Activated CD4-positive, alpha-beta T cell treated with anti-CD3 and anti-CD28 coated beads for 36 hours (primary cell): ENCODE measurements around the gene NMT2. TPM values are rescaled to one million over a fixed set of nuclear protein-coding genes. Genes with fewer than 3 reads are reported as not detected.

ENCODE experiments used
- ATAC-seq: fragments of 200-7000 bp; cut with Tn5 transposase; one replicate; pipeline ENCODE4 v1.10.0; 2021; ENCODE audit warnings: mild to moderate bottlenecking, moderate library complexity
- CTCF ChIA-PET: fragments of 350-600 bp; sonication (Branson Sonifier 250); formaldehyde crosslinking; loops from one replicate; lab custom pipeline; 2021; ENCODE audit warnings: antibody characterized with exemption; lab: Charles Lee
- POLR2A ChIA-PET: fragments of 350-600 bp; sonication (Branson Sonifier 250); formaldehyde crosslinking; loops from one replicate; lab custom pipeline; 2021; ENCODE audit warnings: antibody characterized with exemption, inconsistent platforms; lab: Charles Lee
- DNase-seq: peaks from one replicate; pipeline ENCODE4 v3.0.0-alpha.2; 2020
- H3K27ac Mint-ChIP-seq: one replicate; pipeline ENCODE4 v1.8.0; 2021; ENCODE audit warnings: mixed read lengths
- H3K27me3 Mint-ChIP-seq: one replicate; pipeline ENCODE4 v1.8.0; 2021; ENCODE audit warnings: mixed read lengths
- H3K36me3 Mint-ChIP-seq: one replicate; pipeline ENCODE4 v1.8.0; 2021; ENCODE audit warnings: low read depth, mixed read lengths
- H3K4me1 Mint-ChIP-seq: one replicate; pipeline ENCODE4 v1.8.0; 2021; ENCODE audit warnings: mixed read lengths
- H3K4me3 Mint-ChIP-seq: one replicate; pipeline ENCODE4 v1.8.0; 2021; ENCODE audit warnings: mild to moderate bottlenecking, moderate library complexity, mixed read lengths
- H3K9me3 Mint-ChIP-seq: one replicate; pipeline ENCODE4 v1.8.0; 2021; ENCODE audit warnings: low read depth, mixed read lengths
- intact Hi-C, 2 experiments: fragments of 100-400 bp; cut with DNase I in 1 of 2; cut with micrococcal nuclease in 1 of 2; formaldehyde crosslinking; loops; one replicate each; pipeline versions ENCODE4 v1.14.2 to v1.15.1; 2022 to 2024; cut with DNase I, micrococcal nuclease
- total RNA-seq, 2 experiments: library from RNA; stranded (reverse); gene quantifications; one replicate each; pipeline ENCODE4 v1.2.3, GENCODE V29; 2021

The NMT2 gene
- total RNA-seq, 2 experiments from 2014 or later: 20.6 to 22.1 TPM

GRCh38 chr10:15121707-15122106 lies 46.8 kb downstream of the NMT2 start:
- intact Hi-C loops: loop anchor here in 1 of 2 experiments (1.0 to 10.0 kb wide), 4 partner anchors 24 to 559 kb away; partner anchors contain the start of gene RPP38
- CTCF ChIA-PET: interaction anchor here (0.5 to 3.6 kb wide), 4 partner anchors 16 to 48 kb away, joined by 3 to 16 read pairs (median 10); no protein-coding TSS in a partner anchor
- H3K4me3 Mint-ChIP-seq: no peak overlapping the region
- peaks cover 36% of the 10 kb centered on the region for H3K4me1 Mint-ChIP-seq
- no peaks in the 10 kb centered on the region for H3K27me3 Mint-ChIP-seq
- H3K9me3 Mint-ChIP-seq: peaks cover 4% of the 10 kb centered on the region
- no peak for DNase-seq
- no peak for ATAC-seq
- H3K36me3 Mint-ChIP-seq: peaks cover 21% of the 10 kb centered on the region
- POLR2A ChIA-PET: interaction anchor here (0.5 to 2.4 kb wide), 2 partner anchors 19 to 46 kb away, joined by 3 to 10 read pairs; partner anchors contain the start of gene NMT2
- peak overlapping the region; percentile 51 for H3K27ac Mint-ChIP-seq

- Mint-ChIP-seq H3K4me1 (peaks cover 38% of the 10 kb centered on the region), H3K27me3 (no peaks in the 10 kb centered on the region), H3K27ac (no peak overlapping the region), H3K4me3 (no peak overlapping the region), H3K36me3 (peaks cover 17% of the 10 kb centered on the region), H3K9me3 (no peaks in the 10 kb centered on the region)
- ChIA-PET POLR2A (no interaction called here), CTCF (interaction anchor here (3.4 kb wide), 1 partner anchor 15 kb away, joined by 16 read pairs; no protein-coding TSS in a partner anchor)
- ATAC-seq: no peak
- intact Hi-C loops: loop anchor here in 1 of 2 experiments (5.0 to 10.0 kb wide), 3 partner anchors 87 to 558 kb away; no protein-coding TSS in a partner anchor
- DNase-seq: no peak
These were observed 48.0 kb downstream of the NMT2 start for GRCh38 chr10:15120523-15120922.

- POLR2A ChIA-PET: interaction anchor here (1.2 kb wide), 1 partner anchor 933 kb away, joined by 3 read pairs; no protein-coding TSS in a partner anchor
- intact Hi-C loops: no loop called here
- Mint-ChIP-seq H3K9me3 (no peaks in the 10 kb centered on the region), H3K27me3 (no peaks in the 10 kb centered on the region), H3K4me3 (no peak overlapping the region), H3K36me3 (peaks cover 9% of the 10 kb centered on the region), H3K4me1 (peaks cover 21% of the 10 kb centered on the region), H3K27ac (no peak overlapping the region)
- CTCF ChIA-PET: interaction anchor here (0.9 to 1.7 kb wide), 2 partner anchors 12 to 15 kb away, joined by 3 to 7 read pairs; no protein-coding TSS in a partner anchor
- DNase-seq: no peak
- no peak for ATAC-seq
These were observed 49.9 kb downstream of the NMT2 start for GRCh38 chr10:15118615-15119014.

- H3K4me3 Mint-ChIP-seq: no peak overlapping the region
- H3K4me1 Mint-ChIP-seq: peaks cover 9% of the 10 kb centered on the region
- H3K9me3 Mint-ChIP-seq: no peaks in the 10 kb centered on the region
- no peak overlapping the region for H3K27ac Mint-ChIP-seq
- DNase-seq (no peak), ATAC-seq (no peak)
- H3K27me3 Mint-ChIP-seq: no peaks in the 10 kb centered on the region
- intact Hi-C loops: no loop called here
- H3K36me3 Mint-ChIP-seq: peaks cover 12% of the 10 kb centered on the region
- ChIA-PET POLR2A (no interaction called here), CTCF (interaction anchor here (0.9 to 2.0 kb wide), 2 partner anchors 10 to 11 kb away, joined by 3 to 6 read pairs; no protein-coding TSS in a partner anchor)
These were observed 52.3 kb downstream of the NMT2 start for GRCh38 chr10:15116225-15116624.

- intact Hi-C loops: no loop called here
- H3K36me3 Mint-ChIP-seq: peaks cover 15% of the 10 kb centered on the region
- ATAC-seq: no peak
- ChIA-PET CTCF (interaction anchor here (0.6 to 1.7 kb wide), 4 partner anchors 8 to 142 kb away, joined by 3 to 8 read pairs (median 6); no protein-coding TSS in a partner anchor), POLR2A (interaction anchor here (0.8 kb wide), 1 partner anchor 28 kb away, joined by 3 read pairs; no protein-coding TSS in a partner anchor)
- no peaks in the 10 kb centered on the region for H3K9me3 Mint-ChIP-seq
- H3K27ac Mint-ChIP-seq: no peak overlapping the region
- no peak for DNase-seq
- H3K4me1 Mint-ChIP-seq: peaks cover 9% of the 10 kb centered on the region
- no peaks in the 10 kb centered on the region for H3K27me3 Mint-ChIP-seq
- H3K4me3 Mint-ChIP-seq: no peak overlapping the region
These were observed 54.7 kb downstream of the NMT2 start for GRCh38 chr10:15113766-15114165.

GRCh38 chr10:15112657-15113056 lies 55.8 kb downstream of the NMT2 start:
- peak; percentile 96 for ATAC-seq
- intact Hi-C loops: no loop called here
- H3K4me3 Mint-ChIP-seq: no peak overlapping the region
- no peaks in the 10 kb centered on the region for H3K27me3 Mint-ChIP-seq
- no peaks in the 10 kb centered on the region for H3K9me3 Mint-ChIP-seq
- H3K4me1 Mint-ChIP-seq: peaks cover 9% of the 10 kb centered on the region
- peak; percentile 43 for DNase-seq
- peak overlapping the region; percentile 7 for H3K27ac Mint-ChIP-seq
- CTCF ChIA-PET: interaction anchor here (1.2 to 1.7 kb wide), 2 partner anchors 7 to 8 kb away, joined by 3 to 8 read pairs; no protein-coding TSS in a partner anchor
- POLR2A ChIA-PET: no interaction called here
- peaks cover 23% of the 10 kb centered on the region for H3K36me3 Mint-ChIP-seq

- DNase-seq (peak; percentile 81), ATAC-seq (peak; percentile 98)
- POLR2A ChIA-PET: no interaction called here
- peaks cover 50% of the 10 kb centered on the region for H3K36me3 Mint-ChIP-seq
- peaks cover 9% of the 10 kb centered on the region for H3K4me1 Mint-ChIP-seq
- peak overlapping the region; percentile 58 for H3K27ac Mint-ChIP-seq
- H3K9me3 Mint-ChIP-seq: no peaks in the 10 kb centered on the region
- intact Hi-C loops: loop anchor here (1.0 kb wide), 2 partner anchors 18 to 115 kb away; partner anchors contain the start of gene ACBD7 (in 1 of the 2)
- no peaks in the 10 kb centered on the region for H3K27me3 Mint-ChIP-seq
- H3K4me3 Mint-ChIP-seq: no peak overlapping the region
- CTCF ChIA-PET: interaction anchor here (0.7 to 2.8 kb wide), 11 partner anchors 9 to 158 kb away, joined by 3 to 16 read pairs (median 3); partner anchors contain the start of gene RPP38
These were observed 62.0 kb downstream of the NMT2 start for GRCh38 chr10:15106352-15107013.

GRCh38 chr10:15103513-15103912 lies 65.0 kb downstream of the NMT2 start:
- H3K27ac Mint-ChIP-seq: peak overlapping the region; percentile 17
- peaks cover 23% of the 10 kb centered on the region for H3K4me1 Mint-ChIP-seq
- H3K4me3 Mint-ChIP-seq: no peak overlapping the region
- H3K36me3 Mint-ChIP-seq: peaks cover 61% of the 10 kb centered on the region
- POLR2A ChIA-PET: interaction anchor here (0.7 kb wide), 1 partner anchor 18 kb away, joined by 3 read pairs; no protein-coding TSS in a partner anchor
- no peak for ATAC-seq
- no peaks in the 10 kb centered on the region for H3K27me3 Mint-ChIP-seq
- no peak for DNase-seq
- intact Hi-C loops: no loop called here
- CTCF ChIA-PET: interaction anchor here (0.7 to 1.8 kb wide), 4 partner anchors 9 to 112 kb away, joined by 3 to 4 read pairs (median 3); no protein-coding TSS in a partner anchor
- no peaks in the 10 kb centered on the region for H3K9me3 Mint-ChIP-seq

- H3K9me3 Mint-ChIP-seq: no peaks in the 10 kb centered on the region
- DNase-seq (no peak), ATAC-seq (no peak)
- peak overlapping the region; percentile 25 for H3K4me3 Mint-ChIP-seq
- H3K36me3 Mint-ChIP-seq: peaks cover 48% of the 10 kb centered on the region
- intact Hi-C loops: loop anchor here (5.0 to 10.0 kb wide), 3 partner anchors 143 to 603 kb away; partner anchors contain the start of genes FAM171A1 (in 1 of the 2) and MEIG1 (in 1 of the 2)
- CTCF ChIA-PET: interaction anchor here (0.8 to 1.3 kb wide), 4 partner anchors 9 to 146 kb away, joined by 3 to 5 read pairs (median 4); partner anchors contain the start of gene DCLRE1C
- POLR2A ChIA-PET: no interaction called here
- H3K27ac Mint-ChIP-seq: peak overlapping the region; percentile 77
- no peaks in the 10 kb centered on the region for H3K27me3 Mint-ChIP-seq
- H3K4me1 Mint-ChIP-seq: peaks cover 22% of the 10 kb centered on the region
These were observed 68.6 kb downstream of the NMT2 start for GRCh38 chr10:15099886-15100285.

GRCh38 chr10:15097011-15097812 lies 71.3 kb downstream of the NMT2 start, which contains the start of gene RPP38:
TSS of gene RPP38 (plus strand) at chr10:15097355. CDS start at chr10:15103315, 5,960 bp downstream.
- ChIA-PET POLR2A (interaction anchor here (0.6 to 0.9 kb wide), 3 partner anchors 18 to 912 kb away, joined by 3 read pairs; no protein-coding TSS in a partner anchor), CTCF (interaction anchor here (1.3 kb wide), 2 partner anchors 10 to 12 kb away, joined by 5 to 7 read pairs; no protein-coding TSS in a partner anchor)
- Mint-ChIP-seq H3K36me3 (peaks cover 28% of the 10 kb centered on the region), H3K4me3 (peak within 1 kb of the TSS; percentile 87), H3K27ac (peak within 1 kb of the TSS; percentile 97), H3K27me3 (no peaks in the 10 kb centered on the region), H3K4me1 (peaks cover 22% of the 10 kb centered on the region), H3K9me3 (no peaks in the 10 kb centered on the region)
- DNase-seq (peak; percentile 97), ATAC-seq (peak; percentile 95)
- intact Hi-C loops: loop anchor here (1.0 to 10.0 kb wide), 13 partner anchors 9 to 600 kb away; partner anchors contain the start of genes ACBD7 (in 2 of the 2), FAM171A1 (in 2 of the 2), MEIG1 (in 2 of the 2) and SUV39H2 (in 2 of the 2)
